SKM-1 (cell line): ENCODE results near the gene SPC25.

ENCODE experiments used
- DNase-seq: peaks from one replicate; lab custom pipeline; 2025; ENCODE audit not compliant: unreplicated experiment; lab: John Stamatoyannopoulos, UW

The SPC25 gene

DNA sequence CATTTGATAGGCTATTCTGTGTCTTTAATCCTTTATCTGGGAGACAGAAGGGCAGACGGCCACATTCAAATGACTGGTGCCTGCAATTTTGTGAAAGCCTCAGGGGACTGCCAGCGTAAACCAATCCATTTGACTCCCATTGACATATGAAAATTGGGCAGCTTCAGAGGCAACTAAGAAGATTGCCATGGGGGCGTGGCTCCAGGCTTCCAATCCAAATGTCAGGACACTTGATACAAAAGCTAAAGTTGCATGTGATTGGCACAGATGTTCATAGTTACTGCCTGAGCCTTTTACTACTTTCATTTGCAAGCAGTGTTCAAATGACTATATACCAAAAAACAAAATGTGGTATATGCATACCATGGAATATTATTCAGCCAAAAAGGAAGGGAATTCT, 42.0 kb downstream of the SPC25 start:
- no peak for DNase-seq

DNA sequence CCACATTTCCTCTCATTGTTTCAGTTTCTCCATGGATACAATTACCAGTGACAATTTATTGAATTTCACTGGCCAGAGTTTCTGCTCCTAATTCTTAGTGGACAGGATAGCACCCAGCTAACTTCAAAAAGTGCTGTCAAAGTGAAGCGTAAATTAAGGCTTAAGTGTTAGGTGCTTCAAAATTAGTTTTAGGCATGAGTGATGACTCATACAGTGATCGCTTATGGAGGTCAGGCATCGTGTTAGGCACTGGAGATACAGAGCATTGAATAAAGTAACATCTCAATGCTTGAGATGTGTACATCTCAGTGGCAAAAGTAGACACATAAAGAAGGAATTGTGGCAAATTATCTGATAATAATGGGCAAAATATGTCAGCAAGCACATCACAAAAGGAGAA, 47.0 kb downstream of the SPC25 start:
- DNase-seq: no peak

DNA sequence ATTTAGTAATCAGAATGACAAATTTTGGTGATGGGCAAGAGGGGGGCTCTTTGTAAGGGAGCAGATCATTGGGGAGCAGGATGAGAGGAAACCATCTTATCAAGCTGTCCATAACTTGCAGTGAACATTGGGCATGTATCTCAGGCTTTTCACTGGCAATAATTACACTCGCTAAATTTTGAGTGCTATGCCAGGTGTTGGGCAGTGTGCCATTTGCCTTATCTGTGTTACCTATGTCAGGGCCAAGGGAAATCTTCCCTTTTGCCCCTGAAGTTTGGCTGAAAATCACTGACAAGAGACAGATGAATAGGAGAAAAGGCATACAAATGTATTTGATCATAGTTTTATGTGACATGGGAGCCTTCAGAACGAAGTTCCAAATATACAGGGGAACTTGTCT, 48.8 kb downstream of the SPC25 start:
- no peak for DNase-seq

DNA sequence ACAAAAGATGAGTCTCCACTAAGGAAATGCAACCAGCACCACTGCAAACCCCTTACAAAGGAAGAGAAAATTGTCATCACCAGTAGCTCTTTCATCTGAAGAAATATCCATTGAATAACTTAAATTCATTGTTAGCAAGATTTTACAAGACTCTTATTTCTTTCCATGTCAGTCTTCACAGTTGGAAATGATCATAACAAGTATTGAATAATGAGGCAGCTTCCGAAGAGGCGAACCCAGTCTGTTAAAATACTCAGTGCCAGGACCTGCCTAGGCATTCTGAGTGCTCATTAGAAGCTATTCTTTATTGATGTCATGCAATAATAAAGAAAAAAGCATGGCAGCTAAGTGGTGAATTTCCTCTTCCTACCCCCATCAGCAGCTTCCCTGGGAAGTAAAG, 54.3 kb downstream of the SPC25 start:
- no peak for DNase-seq

DNA sequence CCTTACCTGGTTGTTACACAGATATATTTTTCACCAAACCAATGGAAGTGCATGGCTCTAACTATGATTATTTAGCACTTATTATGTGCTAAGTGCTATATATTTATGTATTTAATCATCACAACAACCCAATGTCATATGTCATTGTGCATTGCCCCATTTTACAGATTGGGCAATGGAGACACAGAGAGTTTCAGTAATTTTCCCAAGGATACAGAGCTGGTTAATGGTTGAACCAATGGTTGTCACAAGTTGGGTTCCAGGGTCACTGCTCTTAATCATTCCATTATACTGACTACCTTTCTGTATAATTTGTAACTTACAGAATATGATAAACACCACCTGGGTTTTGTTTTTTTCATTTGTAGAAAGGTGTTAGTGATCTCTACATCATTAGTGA, 58.6 kb downstream of the SPC25 start:
- DNase-seq: no peak

DNA sequence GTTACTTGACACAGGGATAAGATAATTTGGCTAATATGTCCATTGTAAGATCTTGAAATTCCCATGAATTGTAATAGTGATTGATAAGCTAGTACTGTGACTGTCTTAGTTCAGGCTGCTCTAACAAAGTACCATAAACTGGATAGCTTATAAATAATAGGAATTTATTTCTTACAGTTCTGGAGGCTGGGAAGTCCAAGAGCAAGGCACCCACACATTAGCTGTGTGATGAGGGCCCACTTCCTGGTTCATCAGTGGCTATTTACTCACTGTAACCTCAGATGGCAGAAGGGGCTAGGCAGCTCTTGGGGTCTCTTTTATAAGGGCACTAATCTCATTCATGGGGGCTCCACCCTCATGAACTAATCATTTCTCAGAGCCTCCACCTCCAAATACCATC, 59.3 kb downstream of the SPC25 start:
- DNase-seq: no peak

DNA sequence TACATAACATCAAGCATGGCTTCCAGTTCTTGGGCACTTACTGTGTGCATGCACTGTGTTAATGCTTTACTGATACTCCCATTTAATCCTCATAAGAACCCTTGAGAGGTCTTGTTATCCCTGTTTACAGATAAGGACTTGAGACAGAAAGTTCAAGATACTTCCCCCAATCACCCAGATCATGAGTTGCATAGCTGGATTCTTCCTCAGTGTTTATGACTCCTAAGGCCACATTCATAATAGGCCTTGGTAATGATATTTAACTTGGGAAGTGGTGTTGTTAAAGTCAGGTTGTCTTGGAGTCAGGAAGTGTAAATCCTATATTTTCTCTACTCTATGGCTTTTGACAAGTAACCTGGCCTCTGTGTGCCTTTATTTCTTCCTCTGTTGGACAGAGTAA, 65.1 kb downstream of the SPC25 start:
- DNase-seq: no peak

DNA sequence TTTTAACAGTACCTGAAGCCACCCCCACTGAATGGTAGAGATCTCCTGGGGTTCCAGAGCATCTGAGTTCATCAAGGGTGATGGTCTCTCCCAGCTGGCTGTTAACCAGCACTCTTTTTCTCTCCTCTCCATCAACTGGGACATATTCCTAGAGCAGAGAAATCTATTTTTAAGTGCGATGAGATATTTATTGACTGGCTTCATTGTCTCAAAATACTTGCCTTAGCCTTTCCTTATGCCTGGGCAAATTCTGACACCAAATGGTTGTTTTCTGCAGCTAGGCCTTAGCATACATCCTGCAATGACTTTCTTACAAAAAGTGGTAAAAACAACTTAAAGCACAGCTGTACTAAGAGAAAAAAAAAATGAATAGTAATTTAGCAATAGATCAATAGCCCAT, 68.2 kb downstream of the SPC25 start:
- no peak for DNase-seq

DNA sequence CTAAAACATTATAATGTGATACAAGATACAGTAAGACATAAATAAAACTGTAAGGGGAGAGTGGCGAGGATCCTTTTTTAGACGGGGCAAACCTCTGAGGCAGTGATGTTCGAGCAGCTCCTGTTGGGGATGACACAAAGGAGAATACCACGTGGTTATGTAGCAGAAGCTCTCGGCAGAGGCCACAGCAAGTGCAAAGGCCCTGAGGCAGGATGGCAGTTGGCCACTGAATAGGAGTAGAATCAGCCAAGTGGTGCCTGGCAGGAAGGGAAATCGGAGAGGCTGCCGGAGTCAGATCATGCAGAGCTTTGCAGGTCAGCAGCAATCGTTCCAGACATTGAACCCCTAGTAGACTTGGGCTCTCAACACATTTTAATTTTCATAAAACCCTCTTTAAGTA, 68.7 kb downstream of the SPC25 start:
- no peak for DNase-seq
